HG02588 (cell line): ENCODE measurements around the gene CYP26B1.

Experiments used
- ATAC-seq: cut with Tn5 transposase; IDR thresholded peaks from one replicate; pipeline ENCODE4 v1.9.1; 2021; ENCODE audit warnings: mild to moderate bottlenecking, moderate library complexity; ENCODE audit not compliant: unreplicated experiment

The CYP26B1 gene

DNA sequence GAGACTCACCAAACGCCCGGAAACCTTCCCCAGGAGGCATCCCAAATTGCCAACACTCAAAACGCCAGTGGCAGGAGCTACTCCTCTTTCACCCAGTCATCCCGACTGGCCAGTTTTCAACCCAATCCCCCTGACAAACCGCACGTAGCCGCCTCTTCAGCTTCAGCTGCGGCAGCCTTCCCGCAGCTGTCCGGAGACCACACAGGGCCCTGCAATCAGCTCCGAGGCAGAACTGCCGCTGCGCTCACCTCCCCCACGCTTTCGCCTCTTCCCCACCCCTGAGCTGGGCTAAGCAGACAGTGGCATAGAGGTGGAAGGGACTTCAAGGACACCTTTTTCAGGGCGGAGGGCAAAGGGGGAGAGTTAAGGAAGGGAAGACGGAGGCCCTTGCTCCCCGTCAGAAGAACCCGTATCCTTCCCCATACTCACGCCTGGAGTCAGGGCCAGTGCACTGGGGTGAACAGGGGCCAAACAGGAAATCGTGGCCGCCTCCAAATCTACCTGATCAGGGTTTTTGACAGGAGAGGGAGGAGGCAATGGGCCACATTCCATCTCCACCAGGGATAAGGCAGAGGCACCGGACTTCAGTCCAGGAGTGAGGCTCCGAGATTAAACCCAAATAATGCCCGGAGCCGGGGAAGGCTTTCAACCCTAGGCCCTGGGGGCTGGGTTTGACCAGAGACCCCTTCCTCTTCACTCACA is 16.9 kb downstream of the CYP26B1 start:
- no peak for ATAC-seq

DNA sequence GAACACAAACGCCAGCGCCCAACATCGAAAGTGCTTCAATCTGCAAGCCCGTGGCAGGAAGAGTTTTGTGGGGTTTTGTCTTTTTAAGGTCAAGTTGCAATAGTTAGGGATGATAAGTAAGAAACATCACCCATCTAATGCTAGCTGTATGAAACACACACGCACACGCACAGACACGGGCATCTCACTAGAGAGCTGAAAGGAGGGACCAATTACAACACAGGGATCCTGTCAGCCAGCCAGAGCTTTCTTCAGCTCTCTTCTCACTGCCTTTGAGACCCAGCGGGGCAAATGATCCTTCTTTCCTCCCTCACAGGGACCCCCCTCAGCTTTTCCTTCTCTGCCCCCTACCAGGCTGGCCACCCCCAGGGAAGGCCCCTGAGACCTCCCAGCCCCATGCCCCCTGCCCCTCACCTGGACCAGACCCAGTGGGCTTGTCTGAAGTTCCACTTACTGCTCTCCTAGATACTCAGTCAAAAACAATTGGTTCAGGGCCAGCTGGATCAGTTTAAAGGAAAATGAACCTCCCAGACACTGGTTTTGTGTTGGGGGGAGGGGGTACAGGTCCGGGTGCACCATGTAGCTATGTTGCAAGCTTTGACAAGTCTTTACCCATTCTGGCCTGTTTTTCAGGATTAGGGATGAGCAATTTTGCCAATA is 17.9 kb downstream of the CYP26B1 start:
- ATAC-seq, result no peak

DNA sequence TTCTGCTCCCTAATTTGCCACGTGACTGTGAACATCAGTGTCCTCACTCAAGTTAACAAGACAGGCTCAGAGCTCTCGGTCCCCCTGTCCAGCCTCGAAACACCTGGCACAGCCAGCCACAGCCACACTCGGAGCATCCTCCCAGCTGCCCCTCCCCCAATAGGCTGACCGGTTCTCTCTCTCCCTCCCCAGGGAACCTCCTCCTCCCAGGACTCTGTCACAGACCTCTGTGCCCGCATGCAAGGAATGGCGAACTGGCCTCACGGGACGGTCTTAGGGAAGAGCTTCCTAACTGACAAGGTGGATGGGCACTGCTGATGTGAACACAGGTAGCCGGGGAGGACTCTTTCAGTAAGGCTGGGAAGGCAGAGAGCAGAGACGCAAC is 18.8 kb downstream of the CYP26B1 start:
- ATAC-seq, result no peak

GRCh38 chr2:72128059-72128842 is 19.4 kb downstream of the CYP26B1 start:
- ATAC-seq, result no peak

GRCh38 chr2:72127401-72128058 is 20.1 kb downstream of the CYP26B1 start:
- ATAC-seq, result no peak

- no peak for ATAC-seq
Observed at GRCh38 chr2:72126186-72127100, 21.2 kb downstream of the CYP26B1 start.

DNA sequence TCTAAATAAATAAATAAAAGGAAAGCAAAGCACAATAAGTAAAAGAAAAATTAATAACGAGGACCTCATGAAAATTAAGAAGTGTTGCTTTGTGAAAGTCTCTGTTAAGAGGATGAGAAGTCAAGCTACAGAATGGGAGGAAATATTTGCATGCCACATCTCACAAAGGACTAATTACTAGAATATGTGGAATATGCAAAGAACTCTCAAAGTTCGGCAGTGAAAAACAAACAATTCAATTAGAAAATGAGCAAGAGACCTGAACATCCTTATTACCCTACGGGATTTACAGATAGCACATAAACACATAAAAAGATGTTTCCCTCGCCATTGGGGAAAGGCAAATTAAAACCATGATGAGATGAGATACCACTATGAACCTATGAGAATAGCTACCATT is 23.3 kb downstream of the CYP26B1 start:
- no peak for ATAC-seq

- ATAC-seq, result no peak
Observed at GRCh38 chr2:72121153-72121552, 26.5 kb downstream of the CYP26B1 start.

GRCh38 chr2:72118951-72119350 is 28.7 kb downstream of the CYP26B1 start:
- no peak for ATAC-seq

DNA sequence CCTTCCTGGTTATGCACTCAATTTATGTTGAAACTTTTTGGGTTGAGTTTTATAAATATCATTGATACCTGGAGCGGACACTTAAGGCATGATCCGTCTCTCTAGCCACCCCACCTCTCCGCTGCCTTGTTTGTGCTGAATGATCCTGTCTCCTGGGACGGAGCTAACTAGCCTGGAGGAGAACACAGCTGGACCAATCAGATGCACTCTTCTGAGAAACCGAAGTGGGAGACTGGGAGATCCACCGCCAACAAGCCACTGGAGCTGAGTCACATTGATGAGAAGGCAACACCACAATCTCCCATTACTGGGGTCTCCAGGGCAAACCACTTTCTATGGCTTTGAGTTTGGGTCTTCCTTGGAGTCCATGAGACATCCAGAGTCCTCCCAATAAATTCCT is 29.3 kb downstream of the CYP26B1 start:
- no peak for ATAC-seq

DNA sequence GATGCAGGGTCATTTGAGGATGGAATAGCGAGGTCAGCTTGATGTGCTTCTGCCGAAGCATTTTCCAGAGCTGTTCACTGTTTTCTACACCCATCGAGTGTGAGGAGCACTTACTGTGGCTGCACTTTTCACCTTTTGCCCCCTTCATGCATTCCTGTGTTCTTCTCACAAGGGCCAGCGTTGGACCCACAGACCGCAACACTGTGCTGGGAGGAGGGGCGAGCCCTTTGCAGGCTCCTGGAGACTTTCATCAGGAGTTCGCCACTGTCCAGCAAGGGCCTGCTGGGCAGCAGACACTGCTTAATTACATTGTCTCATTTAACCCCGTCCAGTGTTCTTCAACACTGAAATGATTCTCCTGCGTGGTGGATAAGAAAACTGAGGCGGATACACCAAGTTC is 29.9 kb downstream of the CYP26B1 start:
- ATAC-seq, result no peak

DNA sequence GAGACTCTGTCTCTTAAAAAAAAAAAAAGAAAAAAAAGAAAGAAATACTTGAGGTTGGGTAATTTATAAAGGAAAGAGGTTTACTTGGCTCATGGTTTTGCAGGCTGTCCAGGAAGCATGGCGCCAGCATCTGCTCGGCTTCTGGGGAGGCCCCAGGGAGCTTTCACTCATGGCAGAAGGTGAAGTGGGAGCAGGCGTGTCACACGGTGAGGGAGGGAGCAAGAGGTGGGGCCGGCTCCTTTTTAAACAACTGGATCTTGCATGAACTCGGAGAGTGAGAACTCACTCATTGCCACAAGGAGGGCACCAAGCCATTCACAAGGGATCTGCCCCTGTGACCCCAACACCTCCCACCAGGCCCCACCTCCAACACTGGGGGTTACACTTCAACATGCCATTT is 30.6 kb downstream of the CYP26B1 start:
- no peak for ATAC-seq

DNA sequence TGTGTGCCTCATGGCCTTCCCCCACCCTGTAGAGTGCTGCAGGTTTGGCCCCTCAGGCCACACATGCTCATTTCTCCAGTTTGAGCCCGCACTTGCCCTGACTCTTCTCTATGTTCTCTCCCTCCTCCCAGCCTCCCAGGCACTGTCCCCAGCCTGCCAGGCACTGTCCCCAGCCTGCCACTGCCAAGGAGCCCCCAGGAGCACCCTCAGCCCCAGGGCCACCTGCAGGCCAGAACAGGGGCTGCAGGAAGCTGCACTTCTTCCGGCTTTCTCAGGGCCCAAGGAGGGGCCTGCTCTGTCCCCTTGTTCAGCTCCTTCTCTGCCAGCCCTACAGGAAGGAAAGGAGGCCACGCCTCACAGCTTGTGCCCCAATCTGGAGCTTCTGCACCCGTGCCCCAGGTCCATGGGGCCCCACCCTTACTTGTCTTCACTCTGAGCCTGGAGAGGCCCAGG is 31.6 kb downstream of the CYP26B1 start:
- no peak for ATAC-seq

DNA sequence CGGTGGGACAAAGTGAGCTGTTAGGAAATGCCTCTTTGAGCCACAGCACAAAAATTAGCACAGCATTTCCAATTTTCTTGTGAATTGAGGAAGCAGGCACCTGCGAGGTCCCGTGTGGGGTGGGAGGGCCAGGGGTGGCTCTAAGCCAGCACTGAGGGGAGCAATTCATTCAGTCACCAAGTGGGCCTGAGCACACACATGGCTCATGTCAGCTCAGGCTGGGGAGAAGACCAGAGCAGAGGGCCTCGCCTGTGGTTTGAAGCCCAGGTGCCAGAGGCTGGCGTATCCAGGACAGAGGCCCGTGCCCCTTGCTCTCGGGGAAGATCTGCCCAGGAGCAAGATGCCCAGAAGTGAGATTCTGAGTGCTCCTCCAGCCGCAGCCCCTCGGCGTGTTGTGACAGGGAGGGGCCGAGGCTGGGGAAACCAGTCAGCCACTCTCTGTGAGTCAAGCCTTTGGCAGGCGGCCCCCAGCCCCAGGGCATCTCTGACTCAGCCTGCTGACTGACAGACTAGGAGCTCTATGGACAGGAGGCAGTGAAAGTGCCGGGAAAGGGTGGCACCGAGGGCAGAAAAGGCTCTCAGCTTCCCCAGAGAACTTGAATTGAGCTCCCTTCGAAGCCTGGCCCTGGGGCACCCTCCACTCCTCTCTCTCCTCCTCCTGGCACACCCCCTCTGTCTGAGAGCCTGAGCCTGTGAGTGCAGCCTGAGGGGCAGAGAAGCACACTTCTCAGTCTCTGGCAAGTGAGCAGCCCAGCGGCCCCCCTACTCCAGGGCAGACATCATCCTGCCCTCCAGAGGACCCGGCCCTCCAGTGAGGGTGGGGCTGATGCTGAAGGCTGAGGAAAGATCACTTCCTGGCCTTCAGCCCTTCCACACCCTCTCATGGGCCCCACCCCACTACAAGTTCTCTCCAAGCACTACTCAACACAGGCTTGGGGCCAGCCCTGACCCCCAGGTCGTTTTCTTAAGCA is 32.3 kb downstream of the CYP26B1 start:
- no peak for ATAC-seq

DNA sequence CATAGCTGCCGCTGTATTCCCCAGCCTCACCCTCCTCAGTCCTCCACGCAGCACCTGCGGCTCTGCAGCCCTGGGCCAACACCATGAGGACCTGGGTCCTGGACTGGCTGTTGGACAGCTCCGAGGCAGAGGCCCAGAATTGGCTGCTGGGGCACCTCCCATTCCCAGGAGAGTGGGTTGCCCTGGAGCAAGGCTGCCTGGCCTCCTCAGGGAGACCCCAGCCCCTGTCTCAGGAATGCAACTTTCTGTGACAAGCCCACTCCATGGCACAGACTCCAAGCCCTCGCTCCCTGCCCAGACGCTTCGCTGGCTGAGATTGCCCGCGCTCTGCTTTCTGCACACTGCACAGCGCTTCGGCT is 33.0 kb downstream of the CYP26B1 start:
- no peak for ATAC-seq

DNA sequence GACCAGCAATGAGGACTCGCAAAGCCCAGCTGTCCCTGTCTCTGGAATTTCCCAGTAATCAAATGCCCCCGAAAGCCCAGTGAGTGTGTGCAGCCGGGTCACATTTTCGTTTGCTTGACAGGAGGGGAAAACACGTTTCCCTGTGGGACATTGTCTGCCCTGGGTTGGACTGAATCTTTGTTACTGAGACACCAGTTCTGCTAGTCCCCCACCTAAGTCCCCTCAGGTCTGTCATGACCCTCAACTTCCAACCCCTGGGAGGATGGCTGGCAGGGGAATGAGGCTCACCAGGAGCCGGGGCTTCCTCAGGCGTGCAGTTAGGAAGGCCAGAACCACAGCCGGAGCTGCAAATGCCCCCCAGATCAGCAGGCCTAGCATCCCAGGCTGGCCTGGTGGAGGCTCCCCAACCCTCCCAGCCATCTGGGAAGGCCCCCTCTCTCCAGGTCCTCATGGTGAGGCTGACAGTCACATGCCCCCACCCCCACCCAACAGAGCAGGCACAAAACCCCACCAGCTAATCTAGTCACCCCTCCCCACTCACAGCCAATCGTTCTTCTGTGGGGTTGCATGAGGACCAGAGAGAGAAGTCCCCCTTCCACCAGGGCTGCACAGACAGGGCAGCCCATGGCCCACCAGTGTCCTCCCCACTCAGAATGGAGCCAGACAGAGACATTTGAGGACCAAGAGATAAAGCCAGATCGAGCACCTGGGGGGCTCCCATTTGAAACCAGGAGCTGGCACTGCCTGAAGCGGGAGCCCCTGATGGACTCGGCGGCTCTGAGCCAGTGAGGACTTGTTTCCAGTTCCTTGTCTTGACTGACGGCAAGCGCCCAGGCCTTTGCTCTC is 33.6 kb downstream of the CYP26B1 start:
- ATAC-seq, result no peak

DNA sequence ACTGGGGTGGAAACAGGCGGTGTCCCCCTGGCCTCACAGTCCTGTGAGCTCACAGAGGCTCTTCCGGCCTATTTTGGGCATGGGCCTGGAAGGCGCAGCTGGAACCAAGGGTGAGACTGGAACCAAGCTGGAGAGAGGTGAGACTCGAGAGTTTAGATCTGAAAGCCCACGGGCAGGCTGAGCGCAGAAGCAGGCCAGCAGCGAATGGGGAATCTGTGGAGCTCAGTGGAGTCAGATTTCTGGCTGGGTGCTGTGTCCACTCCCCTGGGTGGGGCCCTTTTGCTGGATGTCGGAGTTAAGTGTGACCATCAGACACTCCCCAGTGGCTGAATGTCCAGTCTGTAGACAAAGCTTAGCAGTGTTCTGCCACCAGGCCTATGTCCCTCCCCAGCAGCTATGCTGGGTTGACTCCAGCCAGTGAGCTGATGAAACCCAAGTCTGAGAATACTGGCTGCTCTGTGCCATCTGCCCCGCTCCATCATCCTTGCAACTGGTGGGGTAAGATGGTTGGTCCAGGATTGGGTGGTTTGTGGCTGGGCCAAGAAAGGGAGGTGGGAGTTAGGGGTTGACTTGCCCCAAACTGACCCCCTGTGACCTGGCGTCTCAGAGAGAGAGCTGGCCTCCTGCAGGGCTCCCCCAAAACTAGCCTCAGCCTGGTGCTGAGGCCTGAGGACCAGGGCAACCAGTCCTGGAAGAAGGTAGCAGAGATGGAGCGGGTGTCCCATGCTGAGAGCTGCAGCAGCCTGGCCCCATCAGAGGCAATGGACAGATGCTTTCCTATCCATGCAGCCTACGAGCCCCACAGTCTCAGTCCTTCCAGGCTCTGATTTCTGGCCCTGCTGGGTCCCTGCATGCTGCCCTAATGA is 34.4 kb downstream of the CYP26B1 start:
- ATAC-seq, result no peak
